Measurements from ENCODE around the gene INPP5J. TPM values are rescaled to one million over a fixed set of nuclear protein-coding genes. Genes with fewer than 3 reads are reported as not detected.

The INPP5J gene
- total and polyA plus RNA-seq, 2 experiments from 2014 or later, result 4.8 to 14.5 TPM

GRCh38 chr22:31144223-31144622 lies 21.5 kb downstream of the INPP5J start:
- H3K9me2 ChIP-seq (ENCODE audit: insufficient read depth), result no peaks in the 10 kb centered on the region
- peaks cover 4% of the 10 kb centered on the region; the same call in 1 of the 3 replicates for H3K36me3 Mint-ChIP-seq (ENCODE audit: low read depth)
- peaks cover 8% of the 10 kb centered on the region for H3K79me2 ChIP-seq (replicated peaks; ENCODE audit: insufficient read depth)
- no peaks in the 10 kb centered on the region for H3F3A ChIP-seq (replicated peaks; ENCODE audit: low read depth)
- H3K4me3 Mint-ChIP-seq, result no peak overlapping the region
- H3K27me3 ChIP-seq (ENCODE audit: insufficient read depth), result no peaks in the 10 kb centered on the region
- no peak overlapping the region for H3K27ac ChIP-seq (ENCODE audit: low read depth)
- peaks cover 12% of the 10 kb centered on the region; the same call in 1 of the 2 replicates for H3K4me1 ChIP-seq (ENCODE audit: insufficient read depth)
- no peak for DNase-seq (ENCODE audit: low spot score)
- H3K27me3 Mint-ChIP-seq (ENCODE audit: insufficient read depth, low read depth, poor library complexity), result peaks cover 11% of the 10 kb centered on the region
- H3K4me2 ChIP-seq, result no peak overlapping the region
- peaks cover 33% of the 10 kb centered on the region for H3K9me3 Mint-ChIP-seq
- ATAC-seq, result no peak
- H3K27ac Mint-ChIP-seq, result no peak overlapping the region
- no peak for TF ChIP-seq POLR2AphosphoS5 (IDR thresholded peaks at IDR 0.05; ENCODE audit: low read depth)
- TF ChIP-seq, protein P1, sequence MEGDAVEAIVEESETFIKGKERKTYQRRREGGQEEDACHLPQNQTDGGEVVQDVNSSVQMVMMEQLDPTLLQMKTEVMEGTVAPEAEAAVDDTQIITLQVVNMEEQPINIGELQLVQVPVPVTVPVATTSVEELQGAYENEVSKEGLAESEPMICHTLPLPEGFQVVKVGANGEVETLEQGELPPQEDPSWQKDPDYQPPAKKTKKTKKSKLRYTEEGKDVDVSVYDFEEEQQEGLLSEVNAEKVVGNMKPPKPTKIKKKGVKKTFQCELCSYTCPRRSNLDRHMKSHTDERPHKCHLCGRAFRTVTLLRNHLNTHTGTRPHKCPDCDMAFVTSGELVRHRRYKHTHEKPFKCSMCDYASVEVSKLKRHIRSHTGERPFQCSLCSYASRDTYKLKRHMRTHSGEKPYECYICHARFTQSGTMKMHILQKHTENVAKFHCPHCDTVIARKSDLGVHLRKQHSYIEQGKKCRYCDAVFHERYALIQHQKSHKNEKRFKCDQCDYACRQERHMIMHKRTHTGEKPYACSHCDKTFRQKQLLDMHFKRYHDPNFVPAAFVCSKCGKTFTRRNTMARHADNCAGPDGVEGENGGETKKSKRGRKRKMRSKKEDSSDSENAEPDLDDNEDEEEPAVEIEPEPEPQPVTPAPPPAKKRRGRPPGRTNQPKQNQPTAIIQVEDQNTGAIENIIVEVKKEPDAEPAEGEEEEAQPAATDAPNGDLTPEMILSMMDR (conservative IDR thresholded peaks at IDR 0.05; ENCODE audit: low read depth in 2 of 2), result no peak
- TF ChIP-seq STAT1 (IDR thresholded peaks at IDR 0.05; ENCODE audit: unreplicated experiment), result no peak
- TF ChIP-seq EZH2 (IDR thresholded peaks at IDR 0.05; ENCODE audit: low read depth, unreplicated experiment), result no peak
- TF ChIP-seq JUNB (IDR thresholded peaks at IDR 0.05; ENCODE audit: unreplicated experiment), result no peak
- TF ChIP-seq CREB1 (CRISPR knock-in tag; IDR thresholded peaks at IDR 0.05; ENCODE audit: low read depth), result no peak
- TF ChIP-seq, protein P2, sequence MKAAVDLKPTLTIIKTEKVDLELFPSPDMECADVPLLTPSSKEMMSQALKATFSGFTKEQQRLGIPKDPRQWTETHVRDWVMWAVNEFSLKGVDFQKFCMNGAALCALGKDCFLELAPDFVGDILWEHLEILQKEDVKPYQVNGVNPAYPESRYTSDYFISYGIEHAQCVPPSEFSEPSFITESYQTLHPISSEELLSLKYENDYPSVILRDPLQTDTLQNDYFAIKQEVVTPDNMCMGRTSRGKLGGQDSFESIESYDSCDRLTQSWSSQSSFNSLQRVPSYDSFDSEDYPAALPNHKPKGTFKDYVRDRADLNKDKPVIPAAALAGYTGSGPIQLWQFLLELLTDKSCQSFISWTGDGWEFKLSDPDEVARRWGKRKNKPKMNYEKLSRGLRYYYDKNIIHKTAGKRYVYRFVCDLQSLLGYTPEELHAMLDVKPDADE (IDR thresholded peaks at IDR 0.05), result no peak
- TF ChIP-seq ZNF462 (CRISPR knock-in tag; IDR thresholded peaks at IDR 0.05), result no peak
- no peak for TF ChIP-seq EZH2phosphoT487 (IDR thresholded peaks at IDR 0.05; ENCODE audit: unreplicated experiment)
- no peak for TF ChIP-seq ZNF114 (CRISPR knock-in tag; IDR thresholded peaks at IDR 0.05)
- TF ChIP-seq, protein P3, sequence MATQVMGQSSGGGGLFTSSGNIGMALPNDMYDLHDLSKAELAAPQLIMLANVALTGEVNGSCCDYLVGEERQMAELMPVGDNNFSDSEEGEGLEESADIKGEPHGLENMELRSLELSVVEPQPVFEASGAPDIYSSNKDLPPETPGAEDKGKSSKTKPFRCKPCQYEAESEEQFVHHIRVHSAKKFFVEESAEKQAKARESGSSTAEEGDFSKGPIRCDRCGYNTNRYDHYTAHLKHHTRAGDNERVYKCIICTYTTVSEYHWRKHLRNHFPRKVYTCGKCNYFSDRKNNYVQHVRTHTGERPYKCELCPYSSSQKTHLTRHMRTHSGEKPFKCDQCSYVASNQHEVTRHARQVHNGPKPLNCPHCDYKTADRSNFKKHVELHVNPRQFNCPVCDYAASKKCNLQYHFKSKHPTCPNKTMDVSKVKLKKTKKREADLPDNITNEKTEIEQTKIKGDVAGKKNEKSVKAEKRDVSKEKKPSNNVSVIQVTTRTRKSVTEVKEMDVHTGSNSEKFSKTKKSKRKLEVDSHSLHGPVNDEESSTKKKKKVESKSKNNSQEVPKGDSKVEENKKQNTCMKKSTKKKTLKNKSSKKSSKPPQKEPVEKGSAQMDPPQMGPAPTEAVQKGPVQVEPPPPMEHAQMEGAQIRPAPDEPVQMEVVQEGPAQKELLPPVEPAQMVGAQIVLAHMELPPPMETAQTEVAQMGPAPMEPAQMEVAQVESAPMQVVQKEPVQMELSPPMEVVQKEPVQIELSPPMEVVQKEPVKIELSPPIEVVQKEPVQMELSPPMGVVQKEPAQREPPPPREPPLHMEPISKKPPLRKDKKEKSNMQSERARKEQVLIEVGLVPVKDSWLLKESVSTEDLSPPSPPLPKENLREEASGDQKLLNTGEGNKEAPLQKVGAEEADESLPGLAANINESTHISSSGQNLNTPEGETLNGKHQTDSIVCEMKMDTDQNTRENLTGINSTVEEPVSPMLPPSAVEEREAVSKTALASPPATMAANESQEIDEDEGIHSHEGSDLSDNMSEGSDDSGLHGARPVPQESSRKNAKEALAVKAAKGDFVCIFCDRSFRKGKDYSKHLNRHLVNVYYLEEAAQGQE (IDR thresholded peaks at IDR 0.05; ENCODE audit: unreplicated experiment), result no peak
- no peak for TF ChIP-seq NANOG (IDR thresholded peaks at IDR 0.05; ENCODE audit: borderline replicate concordance)
- TF ChIP-seq ZNF331 (CRISPR knock-in tag; IDR thresholded peaks at IDR 0.05; ENCODE audit: low read depth), result no peak
- H3K36me3 ChIP-seq (ENCODE audit: insufficient read depth), result no peaks in the 10 kb centered on the region
- H2AFZ ChIP-seq, result no peak overlapping the region
- peaks cover 7% of the 10 kb centered on the region; the same call in 2 of the 3 replicates for H3K4me1 Mint-ChIP-seq
- H3K4me3 ChIP-seq, result no peak overlapping the region
- no peaks in the 10 kb centered on the region for H4K20me1 ChIP-seq (replicated peaks; ENCODE audit: insufficient read depth)

Data from GM23338 (cell line).